Type B pancreatic cell (in vitro differentiated cells): Measurements from ENCODE around the gene ST8SIA4. TPM values are rescaled to one million over a fixed set of nuclear protein-coding genes. Genes with fewer than 3 reads are reported as not detected.

Experiments
- DNase-seq: peaks from one replicate; pipeline ENCODE4 v3.0.0; 2021; ENCODE audit warnings: mixed read lengths; ENCODE audit not compliant: unreplicated experiment; ENCODE audit errors: extremely low spot score
- H3K27ac Mint-ChIP-seq: 2 replicates; pipeline ENCODE4 v1.8.0; 2021; ENCODE audit warnings: mild to moderate bottlenecking, mixed read lengths
- H3K27me3 Mint-ChIP-seq: 2 replicates; pipeline ENCODE4 v1.8.0; 2021; ENCODE audit warnings: mixed read lengths
- H3K36me3 Mint-ChIP-seq: 2 replicates; pipeline ENCODE4 v1.8.0; 2021; ENCODE audit warnings: mixed read lengths
- H3K4me1 Mint-ChIP-seq: one replicate; pipeline ENCODE4 v1.8.0; 2021; ENCODE audit warnings: mixed read lengths; ENCODE audit not compliant: unreplicated experiment
- H3K4me3 Mint-ChIP-seq: 2 replicates; pipeline ENCODE4 v1.8.0; 2021; ENCODE audit warnings: mild to moderate bottlenecking, mixed read lengths
- H3K9me3 Mint-ChIP-seq: 2 replicates; pipeline ENCODE4 v1.8.0; 2021; ENCODE audit warnings: mixed read lengths
- CTCF ChIP-seq: fragments of 200-600 bp; sonication (generic); conservative IDR thresholded peaks from 2 replicates; pipeline ENCODE4 v1.5.0; 2021; ENCODE audit warnings: antibody characterized with exemption, mild to moderate bottlenecking
- long read RNA-seq: library from polyadenylated mRNA; unstranded; transcript quantifications from one replicate; pipeline ENCODE4 v2.0.0, GENCODE V29; 2020
- total RNA-seq: library from RNA; stranded (reverse); gene quantifications from 2 replicates; pipeline ENCODE4 v1.2.1, GENCODE V29; 2021; ENCODE audit warnings: low replicate concordance

ST8SIA4 gene
- 18.0 and 21.4 TPM in 2 replicates for total RNA-seq
- long read RNA-seq, full-length matches to known transcripts, result 50 of 97 reads
- long read RNA-seq, partial matches to known transcripts, result 19 of 97 reads
- long read RNA-seq, other reads (novel, unspliced or antisense), result 28 of 97 reads

- peak; percentile 78 for DNase-seq
- no peaks in the 10 kb centered on the region for H3K9me3 Mint-ChIP-seq
- H3K4me1 Mint-ChIP-seq, result peaks cover 19% of the 10 kb centered on the region
- H3K27me3 Mint-ChIP-seq, result peaks cover 56% of the 10 kb centered on the region
- TF ChIP-seq CTCF, result no peak
- peak within 1 kb of the TSS; percentile 91 for H3K4me3 Mint-ChIP-seq
- peak within 1 kb of the TSS; percentile 81 for H3K27ac Mint-ChIP-seq
- H3K36me3 Mint-ChIP-seq, result peaks cover 4% of the 10 kb centered on the region
Observed at GRCh38 chr5:100903039-100903887, at the start of gene ST8SIA4. Gene ST8SIA4 (minus strand): TSS chr5:100903282. CDS start chr5:100902955, 327 bp downstream.

DNA sequence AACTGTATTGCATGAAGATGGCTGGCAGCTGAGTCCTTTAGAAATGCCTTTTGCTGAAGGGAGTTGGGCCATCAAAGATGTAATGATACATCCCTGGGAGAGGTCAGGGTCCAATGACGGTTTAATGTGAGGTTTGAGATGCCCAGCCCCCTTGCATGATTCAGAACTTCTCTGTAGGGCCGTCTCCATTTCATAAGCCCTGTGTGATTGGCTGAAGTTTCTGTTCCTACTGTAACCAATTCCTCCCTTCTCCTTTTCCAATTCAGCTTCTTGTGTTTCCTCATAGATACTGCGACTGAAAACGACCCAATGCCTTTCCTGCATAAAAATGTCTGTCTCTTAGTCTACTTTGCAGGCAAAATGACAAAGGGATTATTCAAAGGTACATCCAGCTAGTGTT, 47.9 kb upstream of the ST8SIA4 start:
- no peak overlapping the region for H3K27ac Mint-ChIP-seq
- no peaks in the 10 kb centered on the region for H3K9me3 Mint-ChIP-seq
- no peaks in the 10 kb centered on the region for H3K4me1 Mint-ChIP-seq
- no peak overlapping the region for H3K4me3 Mint-ChIP-seq
- DNase-seq, result no peak
- H3K27me3 Mint-ChIP-seq, result no peaks in the 10 kb centered on the region
- H3K36me3 Mint-ChIP-seq, result no peaks in the 10 kb centered on the region
- TF ChIP-seq CTCF, result no peak

GRCh38 chr5:100913298-100913697, 10.2 kb upstream of the ST8SIA4 start:
- TF ChIP-seq CTCF, result no peak
- DNase-seq, result no peak
- H3K27me3 Mint-ChIP-seq, result no peaks in the 10 kb centered on the region
- H3K36me3 Mint-ChIP-seq, result no peaks in the 10 kb centered on the region
- no peak overlapping the region for H3K27ac Mint-ChIP-seq
- H3K4me1 Mint-ChIP-seq, result no peaks in the 10 kb centered on the region
- H3K4me3 Mint-ChIP-seq, result no peak overlapping the region
- H3K9me3 Mint-ChIP-seq, result no peaks in the 10 kb centered on the region

GRCh38 chr5:100909034-100909433, 6.0 kb upstream of the ST8SIA4 start:
- Mint-ChIP-seq H3K9me3 (no peaks in the 10 kb centered on the region), H3K27me3 (peaks cover 22% of the 10 kb centered on the region), H3K27ac (no peak overlapping the region), H3K4me3 (no peak overlapping the region), H3K36me3 (no peaks in the 10 kb centered on the region), H3K4me1 (peaks cover 1% of the 10 kb centered on the region)
- no peak for DNase-seq
- no peak for TF ChIP-seq CTCF

GRCh38 chr5:100905259-100905914, 2.3 kb upstream of the ST8SIA4 start:
- no peaks in the 10 kb centered on the region for H3K36me3 Mint-ChIP-seq
- no peak overlapping the region for H3K4me3 Mint-ChIP-seq
- peaks cover 13% of the 10 kb centered on the region for H3K4me1 Mint-ChIP-seq
- no peak overlapping the region for H3K27ac Mint-ChIP-seq
- no peak for TF ChIP-seq CTCF
- no peak for DNase-seq
- H3K27me3 Mint-ChIP-seq, result peaks cover 50% of the 10 kb centered on the region
- no peaks in the 10 kb centered on the region for H3K9me3 Mint-ChIP-seq
